Left hindlimb (tissue), 1 donor: ENCODE measurements around the gene RCOR1.
A peak's percentile ranks its signal among the peaks of the same experiment; 100 is the strongest.
"Not testable (repeated sequence)": the region's sequence is repeated elsewhere in the genome, so short reads cannot be mapped to it uniquely, and the experiment has no call there.

ENCODE experiments used
- DNase-seq: peaks from one replicate; pipeline ENCODE4 v3.0.0-alpha.2; 2018

Gene RCOR1

DNA sequence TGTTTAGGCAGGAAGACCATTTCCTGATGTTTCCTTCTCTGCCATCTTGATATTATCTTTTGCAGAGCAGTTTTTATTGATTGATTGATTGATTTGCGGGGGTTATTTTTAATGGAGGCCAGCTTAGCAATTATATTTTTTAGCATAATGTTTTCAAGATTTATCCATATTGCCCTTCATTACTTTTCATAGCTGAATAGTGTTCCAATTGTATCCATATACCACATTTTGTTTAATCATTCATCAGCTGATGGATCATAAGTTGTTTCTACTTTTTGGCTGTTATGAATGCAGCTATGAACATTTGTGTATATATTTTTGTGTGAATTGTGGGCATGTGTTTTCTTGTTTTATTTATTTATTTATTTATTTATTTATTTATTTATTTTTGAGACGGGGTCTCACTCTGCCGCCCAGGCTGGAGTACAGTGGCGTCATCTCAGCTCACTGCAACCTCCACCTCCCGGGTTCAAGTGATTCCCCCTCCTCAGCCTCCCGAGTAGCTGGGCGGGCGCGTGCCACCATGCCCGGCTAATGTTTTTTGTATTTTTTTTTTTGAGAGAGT, 20.9 kb upstream of the RCOR1 start:
- DNase-seq: no peak

DNA sequence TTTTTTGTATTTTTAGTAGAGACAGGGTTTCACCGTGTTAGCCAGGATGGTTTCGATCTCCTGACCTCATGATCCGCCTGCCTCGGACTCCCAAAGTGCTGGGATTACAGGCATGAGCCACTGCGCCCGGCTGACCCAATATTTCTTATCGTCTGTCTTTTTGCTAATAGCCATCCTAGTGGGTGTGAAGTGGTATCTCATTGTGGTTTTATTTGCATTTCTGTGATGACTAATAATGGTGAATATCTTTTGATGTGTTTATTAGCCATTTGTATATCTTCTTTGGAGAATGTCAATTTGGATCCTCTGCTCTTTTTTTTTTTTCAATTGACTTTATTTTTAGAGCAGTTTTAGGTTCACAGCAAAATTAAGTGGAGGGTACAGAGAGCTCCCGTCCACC, 19.3 kb upstream of the RCOR1 start:
- DNase-seq: not testable (repeated sequence)

DNA sequence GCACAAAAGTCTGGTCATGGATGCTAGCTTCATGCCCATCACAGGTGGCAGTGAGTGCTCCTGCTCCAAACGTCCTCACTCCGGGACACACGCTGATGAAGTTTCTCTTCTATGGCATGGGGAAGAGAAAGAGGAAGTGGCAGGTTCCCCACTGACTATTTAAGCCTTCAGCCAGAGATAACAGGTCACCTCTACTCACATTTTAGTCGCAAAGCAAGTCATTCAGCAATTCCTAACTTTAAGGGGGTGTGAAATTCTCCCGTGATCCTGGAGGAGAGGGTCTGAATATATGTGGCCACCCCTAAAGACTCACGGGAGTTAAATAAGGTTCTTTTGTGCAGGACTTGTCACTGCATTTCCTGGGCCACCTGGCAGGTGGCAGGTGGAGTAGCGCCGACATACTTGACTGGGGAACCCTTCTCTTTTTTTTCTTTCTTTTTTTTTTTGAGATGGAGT, 18.8 kb upstream of the RCOR1 start:
- no peak for DNase-seq

DNA sequence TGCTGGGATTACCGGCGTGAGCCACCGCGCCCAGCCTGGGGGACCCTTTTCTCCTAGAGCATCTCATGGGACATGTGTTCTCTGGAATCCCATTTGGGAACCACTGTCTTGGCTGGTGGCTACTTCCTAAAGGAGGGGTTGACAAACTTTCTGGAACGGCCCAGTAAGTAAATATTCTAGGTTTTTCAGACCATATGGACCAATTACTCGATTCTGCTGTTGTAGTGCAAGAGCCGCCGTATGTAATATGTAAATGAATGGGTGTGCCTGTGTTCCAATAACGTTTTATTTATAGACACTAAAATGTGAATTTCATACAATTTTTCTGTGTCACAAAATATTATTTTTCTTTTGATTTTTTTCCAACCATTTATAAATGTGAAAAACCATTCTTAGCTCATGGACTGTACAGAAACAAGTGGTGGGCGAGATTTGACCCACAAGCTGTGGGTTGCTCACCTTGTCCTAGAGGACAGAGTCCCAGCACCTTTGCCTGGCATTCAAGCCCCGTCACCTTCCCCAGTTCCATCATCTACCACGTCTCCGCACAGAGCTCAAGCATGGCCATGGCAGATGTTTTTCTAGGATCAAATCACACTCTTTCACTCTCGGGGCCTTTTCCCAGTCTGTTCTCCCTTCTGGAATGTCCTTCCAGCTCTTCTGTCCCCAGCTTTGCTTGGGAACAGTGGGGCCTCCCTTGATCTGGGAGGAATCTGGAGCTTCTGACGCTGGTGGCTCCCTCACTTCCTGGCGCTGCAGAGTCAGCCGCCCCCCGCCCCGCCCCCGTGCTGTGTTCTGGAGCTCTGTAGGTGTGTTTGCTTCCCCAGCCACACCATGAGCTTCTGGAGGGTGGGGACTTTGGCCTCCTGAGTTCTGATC, 17.9 kb upstream of the RCOR1 start:
- peak; percentile 49 for DNase-seq

DNA sequence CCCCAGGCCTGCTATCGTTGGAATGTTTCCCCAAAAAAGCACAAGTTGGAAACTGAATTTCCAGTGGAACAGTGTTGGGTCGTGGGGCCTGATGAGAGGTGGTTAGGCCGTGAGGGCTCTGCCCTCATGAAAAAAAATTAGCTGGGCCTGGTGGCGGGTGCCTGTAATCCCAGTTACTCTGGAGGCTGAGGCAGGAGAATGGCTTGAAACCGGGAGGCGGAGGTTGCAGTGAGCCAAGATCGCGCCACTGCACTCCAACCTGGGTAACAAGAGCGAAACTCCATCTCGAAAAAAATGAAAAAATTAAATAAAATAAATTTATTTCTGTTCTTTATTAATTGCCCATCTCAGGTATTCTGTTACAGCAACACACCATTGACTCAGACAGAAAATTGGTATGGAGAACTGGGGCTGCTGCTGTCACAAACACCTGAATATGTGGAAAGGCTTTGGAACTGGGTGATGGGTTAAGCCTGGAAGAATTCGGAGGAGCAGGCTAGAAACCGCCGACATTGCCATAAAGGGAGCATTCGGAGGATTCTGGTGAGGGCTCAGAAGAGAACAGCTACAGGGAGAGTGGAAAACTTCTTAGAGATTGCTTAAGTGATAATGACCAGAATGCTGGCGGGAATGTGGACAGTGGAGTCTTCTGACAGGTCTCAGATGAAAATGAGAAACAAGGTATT, 17.1 kb upstream of the RCOR1 start:
- DNase-seq: no peak

DNA sequence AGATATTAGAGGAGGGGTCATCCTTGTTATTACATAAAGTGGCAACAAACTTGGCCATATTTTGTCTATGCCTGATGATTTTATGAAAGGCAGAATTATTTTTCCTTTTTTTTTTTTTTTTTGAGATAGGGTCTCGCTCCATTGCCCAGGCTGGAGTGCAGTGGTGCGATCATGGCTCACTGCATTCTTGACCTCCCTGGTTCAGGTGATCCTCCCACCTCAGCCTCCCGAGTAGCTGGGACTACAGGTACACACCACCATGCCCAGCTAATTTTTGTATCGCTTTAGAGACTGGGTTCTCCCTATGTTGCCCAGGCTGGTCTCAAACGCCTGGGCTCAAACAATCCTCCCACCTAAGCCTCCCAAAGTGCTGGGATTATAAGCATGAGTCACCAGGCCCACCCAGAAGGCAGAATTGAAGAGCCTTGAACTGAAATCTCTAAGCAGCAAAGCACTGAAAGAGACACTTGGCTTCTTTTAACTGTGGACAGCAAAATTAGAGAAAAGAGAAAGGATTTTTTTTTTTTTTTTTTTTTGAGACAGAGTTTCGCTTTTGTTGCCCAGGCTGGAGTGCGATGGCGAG, 16.5 kb upstream of the RCOR1 start:
- DNase-seq: not testable (repeated sequence)

DNA sequence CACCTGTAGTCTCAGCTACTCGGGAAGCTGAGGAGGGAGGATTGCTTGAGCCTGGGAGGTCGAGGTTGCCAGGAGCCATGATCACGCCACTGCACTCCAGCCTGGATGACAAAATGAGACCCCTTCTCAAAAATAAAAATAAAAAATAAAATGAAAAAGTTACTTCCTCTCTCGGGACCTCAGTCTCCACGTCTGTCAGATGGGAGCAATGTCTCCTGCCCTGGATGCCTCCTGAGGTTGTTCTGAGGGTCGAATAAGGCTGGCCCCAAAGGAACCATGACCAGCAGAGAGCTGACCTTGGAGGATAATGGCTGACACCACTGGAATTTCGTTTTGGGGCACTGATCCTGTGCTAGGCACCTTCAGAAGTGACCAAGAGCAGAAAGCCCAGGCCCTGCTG, 13.6 kb upstream of the RCOR1 start:
- DNase-seq: no peak

DNA sequence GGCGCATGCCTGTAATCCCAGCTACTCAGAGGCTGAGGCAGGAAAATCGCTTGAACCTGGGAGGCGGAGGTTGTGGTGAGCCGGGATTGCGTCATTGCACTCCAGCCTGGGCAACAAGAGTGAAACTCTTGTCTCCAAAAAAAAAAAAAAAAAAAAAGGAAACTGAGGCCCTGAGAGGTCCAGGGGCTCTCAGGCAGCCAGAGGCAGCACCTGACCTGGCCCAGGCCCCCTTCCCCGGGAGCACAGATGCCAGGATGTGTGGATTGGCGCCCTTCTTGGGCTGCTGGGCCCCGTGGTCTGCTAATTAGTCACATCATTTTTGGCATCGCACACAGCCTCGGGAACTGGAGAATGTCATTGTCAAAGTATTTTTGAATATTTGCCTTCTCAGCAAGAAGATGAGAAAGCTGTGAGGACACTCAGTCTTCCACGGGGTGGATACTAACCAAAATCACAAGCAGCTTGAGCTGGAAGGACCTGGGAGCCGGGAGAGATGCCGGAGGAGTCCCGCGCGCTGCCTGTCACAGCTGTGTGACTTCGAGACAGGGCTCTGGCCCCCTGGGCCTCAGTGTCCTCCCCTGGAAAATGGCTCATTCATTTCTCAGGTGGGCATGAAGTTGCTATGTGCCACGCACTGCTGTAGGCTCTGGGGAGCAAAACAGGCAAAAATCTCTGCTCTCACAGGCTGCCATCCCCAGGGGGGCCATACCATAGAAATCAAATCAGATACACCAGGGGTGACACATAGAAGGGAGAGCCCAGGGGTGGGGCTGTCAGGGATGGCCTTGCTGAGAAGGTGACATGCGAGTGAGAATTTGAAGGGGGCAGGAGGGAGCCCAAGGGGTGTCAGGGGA, 12.5 kb upstream of the RCOR1 start:
- no peak for DNase-seq

DNA sequence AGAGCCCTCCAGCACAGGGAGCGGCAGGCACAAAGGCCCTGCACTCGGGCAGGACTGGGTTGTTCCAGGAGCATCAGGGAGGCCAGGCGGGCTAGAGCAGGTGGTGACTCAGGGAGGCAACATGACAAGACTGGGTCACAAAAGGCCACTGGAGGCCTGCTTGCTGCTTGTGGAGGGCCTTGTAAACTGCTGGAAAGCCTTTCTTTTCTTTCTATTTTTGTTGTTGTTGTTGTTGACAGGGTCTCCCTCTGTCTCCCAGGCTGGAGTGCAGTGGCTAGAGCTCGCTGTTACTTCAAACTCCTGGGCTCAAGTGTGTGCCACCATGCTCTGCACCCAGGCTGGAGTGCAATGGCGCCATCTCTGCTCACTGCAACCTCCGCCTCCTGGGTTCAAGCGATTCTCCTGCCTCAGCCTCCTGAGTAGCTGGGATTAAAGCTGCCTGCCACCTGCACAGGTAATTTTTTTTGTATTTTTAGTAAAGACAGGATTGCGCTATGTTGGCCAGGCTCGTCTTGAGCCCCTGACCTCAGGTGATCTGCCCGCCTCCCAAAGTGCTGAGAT, 11.8 kb upstream of the RCOR1 start:
- DNase-seq: no peak

DNA sequence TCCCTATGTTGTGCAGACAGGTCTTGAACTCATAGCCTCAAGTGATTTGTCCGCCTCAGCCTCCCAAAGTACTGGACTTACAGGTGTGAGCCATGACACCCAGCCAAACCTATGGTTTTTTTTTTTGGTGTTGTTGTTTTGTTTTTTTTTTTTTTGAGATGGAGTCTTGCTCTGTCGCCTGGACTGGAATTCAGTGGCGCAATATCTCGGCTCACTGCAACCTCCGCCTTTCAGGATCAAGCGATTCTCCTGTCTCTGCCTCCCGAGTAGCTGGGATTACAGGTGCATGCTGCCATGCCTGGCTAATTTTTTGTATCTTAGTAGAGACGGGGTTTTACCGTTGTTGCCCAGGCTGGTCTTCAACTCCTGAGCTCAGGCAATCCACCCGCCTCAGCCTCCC, 11.3 kb upstream of the RCOR1 start:
- DNase-seq: no peak

DNA sequence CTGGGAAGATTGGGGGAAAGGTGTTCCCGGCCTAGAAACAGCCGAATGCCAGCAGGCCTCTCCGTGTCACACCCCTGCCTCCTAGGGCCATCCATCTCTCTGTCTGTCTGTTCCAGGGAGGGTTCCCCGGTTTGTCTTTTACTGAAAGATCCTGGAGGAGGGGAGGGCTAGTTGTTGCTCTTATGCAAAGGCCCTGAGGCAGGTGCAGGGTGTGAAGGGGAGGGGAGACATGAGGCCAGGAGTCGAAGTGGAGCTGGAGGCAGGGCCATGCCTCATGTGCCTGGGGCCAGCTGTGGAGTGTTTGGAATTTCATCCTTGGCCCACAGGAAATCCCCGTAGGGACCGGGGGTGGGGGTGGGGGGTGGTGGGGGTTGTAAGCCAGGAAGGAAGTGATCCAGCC, 8.7 kb upstream of the RCOR1 start:
- no peak for DNase-seq

DNA sequence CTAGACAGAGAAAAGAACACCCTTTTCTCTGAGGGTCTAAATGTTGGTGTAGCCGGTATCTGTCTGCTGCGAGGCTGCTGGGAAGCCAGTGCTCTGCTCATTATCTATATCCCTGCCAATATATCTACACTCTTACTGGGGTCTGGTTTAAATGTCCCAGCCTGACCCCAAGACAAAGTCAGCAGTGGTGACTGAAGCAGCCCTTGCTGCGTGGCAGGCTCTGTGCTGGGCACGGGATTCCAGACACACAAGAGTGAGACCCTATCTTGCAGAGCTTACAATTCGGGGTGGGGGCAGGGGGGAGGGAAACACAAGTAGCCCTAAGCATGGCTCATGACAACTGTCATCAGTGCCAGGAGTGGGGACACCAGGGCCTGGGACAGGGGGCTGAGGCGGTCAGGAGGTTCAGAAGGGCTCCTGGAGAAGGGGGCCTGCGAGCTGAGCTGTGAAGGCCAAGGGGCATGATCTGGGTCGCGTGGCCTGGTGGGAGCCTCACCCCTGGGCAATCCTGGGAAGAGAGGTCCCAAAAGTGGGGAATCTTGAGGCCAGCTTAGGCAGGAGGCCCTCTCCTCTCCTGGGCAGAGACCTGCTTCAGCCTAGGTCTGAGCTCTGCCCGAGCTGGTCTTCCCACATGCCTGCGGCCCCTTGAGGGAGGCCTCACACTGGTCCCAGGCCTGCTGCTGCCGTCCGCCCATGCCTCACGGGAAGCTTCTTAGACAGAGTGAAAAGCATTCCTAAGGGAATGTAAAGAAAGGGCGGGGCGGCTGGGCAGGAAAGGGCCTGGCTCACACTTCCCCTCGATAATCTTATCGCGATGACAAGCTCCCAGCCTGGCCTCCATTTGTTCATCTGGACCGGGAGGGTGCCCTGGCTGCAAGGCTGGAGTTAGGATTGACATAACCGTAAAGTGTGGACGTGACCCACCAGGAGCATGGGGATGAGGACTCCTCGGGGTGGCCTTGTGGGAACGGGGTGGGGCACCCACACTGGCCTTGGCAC, 7.3 kb upstream of the RCOR1 start:
- DNase-seq: no peak

DNA sequence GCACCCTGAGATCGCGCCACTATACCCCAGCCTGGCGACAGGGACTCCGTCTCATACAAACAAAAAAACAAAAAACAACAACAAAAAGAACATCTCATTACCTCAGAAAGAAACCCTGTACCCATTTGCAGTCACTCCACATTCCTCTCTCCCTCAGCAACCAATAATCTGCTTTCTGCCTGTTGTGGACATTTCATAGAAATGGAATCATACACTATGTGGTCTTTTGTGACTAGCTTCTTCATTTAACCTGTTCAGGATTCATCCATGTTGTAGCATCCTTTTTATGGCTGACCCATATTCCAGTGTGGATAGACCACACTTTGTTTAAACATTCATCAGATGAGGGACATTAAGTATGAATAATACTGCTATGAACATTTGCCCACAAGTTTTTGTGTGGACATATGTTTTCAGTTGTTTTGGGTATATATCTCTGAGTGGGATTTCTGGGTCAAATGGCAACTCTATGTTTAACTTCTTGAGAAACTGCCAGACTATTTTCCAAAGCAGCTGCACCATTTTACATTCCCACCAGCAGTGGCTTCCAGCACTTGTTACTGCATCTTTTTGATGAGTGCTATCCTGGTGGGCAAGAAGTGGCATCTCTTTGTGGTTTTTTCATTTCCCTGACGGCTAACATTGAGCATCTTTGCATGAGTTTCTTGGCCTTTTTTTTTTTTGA, 5.9 kb upstream of the RCOR1 start:
- no peak for DNase-seq

DNA sequence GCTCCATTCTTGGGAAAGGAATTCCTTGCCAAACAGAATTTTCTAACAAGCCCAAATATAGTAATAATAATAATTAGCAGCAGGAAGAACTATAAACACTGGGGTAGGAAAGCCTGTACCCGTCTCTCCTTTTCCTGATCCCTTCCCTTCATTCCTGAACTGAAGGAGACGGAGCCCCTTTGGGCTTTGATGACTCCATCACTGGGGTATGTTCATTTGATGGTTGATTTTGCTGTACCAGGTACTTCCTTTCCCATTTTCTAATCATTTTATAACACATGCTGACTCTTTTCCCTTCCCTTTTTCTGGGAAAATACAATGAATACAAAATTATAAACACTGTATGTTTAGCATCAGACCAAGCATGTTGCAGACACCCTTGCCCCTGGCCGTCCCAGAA, 3.6 kb upstream of the RCOR1 start:
- DNase-seq: no peak

DNA sequence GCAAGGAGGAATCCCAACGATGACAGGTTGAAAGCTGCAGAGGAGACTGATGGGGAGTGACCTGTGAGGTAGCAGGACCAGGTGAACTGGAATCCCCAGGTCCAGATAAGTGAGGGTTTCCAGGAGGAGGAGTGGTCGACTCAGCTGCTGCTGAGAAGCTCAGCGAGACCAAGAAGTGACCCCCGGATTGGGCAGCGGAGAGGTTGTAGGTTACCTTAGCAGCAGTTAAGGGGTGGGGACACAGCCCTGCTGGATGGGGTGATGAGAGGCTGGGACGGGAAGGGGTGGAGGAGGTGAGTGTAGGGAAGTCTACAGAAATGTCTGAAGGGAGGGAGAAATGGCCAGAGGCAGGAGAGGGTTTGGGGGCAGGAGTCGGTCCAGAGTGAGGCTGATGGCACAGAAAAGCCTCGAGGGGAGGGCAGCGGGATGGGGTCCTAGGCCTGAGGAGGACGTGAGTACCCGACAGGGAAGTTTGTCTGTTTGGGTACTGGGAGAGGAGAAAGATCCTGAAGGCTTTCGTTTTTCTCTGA, 2.6 kb upstream of the RCOR1 start:
- no peak for DNase-seq

DNA sequence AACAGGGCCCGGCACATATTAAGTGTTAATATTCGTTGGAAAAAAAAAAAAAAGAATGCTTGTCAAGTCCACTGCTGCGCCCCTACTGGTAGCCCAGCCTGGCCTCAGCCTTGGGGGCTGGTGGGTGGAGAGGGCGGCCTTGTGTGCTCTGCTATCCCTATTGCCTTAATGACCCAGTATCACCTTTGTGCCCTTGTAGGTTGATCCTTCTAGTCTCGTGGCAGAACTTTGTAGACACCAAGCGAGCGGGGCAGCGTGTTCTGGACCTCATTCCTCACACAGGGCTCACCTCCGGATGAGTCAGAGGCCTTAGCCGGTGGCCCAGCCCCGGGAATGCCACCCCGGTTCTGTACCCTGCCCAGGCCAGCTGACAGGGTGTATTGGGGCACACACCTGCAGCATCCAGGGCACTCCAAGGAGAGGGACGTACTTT, 1.8 kb upstream of the RCOR1 start:
- DNase-seq: peak; percentile 35

DNA sequence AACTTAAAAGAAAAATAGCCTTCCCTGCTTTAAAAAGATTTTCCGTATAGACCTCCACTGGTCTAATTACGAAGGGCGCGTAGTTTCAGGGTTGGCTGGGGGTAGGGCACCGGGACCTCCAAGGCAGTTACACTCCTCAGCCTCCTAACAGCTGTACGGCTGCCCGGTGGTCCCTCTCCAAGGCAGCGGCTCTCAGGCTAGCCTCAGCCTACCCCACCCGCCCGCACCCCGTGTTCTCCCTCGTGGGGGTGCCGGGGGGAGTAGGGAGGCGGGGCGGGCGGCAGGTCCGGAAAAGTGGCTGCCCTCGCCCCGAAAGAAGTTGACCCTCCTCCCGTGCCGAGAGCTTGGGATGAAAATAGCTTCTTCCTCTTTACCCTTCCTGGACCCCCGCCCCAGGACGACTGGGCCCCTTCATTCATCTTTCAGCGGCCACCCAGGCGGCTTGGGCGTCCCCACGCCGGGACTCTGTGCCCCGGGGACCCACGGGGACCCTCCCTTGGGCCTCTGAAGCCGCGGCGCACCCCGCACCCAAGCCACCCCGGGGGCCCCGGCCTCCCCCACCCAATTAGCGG, 991 bp upstream of the RCOR1 start:
- DNase-seq: peak; percentile 76

DNA sequence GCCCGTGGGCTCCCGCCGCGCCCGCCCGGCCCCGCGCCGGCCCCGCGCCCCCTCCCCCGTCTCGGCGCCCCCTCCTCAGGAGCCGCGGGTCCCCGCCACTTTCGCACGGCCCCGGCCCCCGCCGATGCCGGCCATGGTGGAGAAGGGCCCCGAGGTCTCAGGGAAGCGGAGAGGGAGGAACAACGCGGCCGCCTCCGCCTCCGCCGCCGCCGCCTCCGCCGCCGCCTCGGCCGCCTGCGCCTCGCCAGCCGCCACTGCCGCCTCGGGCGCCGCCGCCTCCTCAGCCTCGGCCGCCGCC, 263 bp downstream of the RCOR1 start:
- DNase-seq: no peak

DNA sequence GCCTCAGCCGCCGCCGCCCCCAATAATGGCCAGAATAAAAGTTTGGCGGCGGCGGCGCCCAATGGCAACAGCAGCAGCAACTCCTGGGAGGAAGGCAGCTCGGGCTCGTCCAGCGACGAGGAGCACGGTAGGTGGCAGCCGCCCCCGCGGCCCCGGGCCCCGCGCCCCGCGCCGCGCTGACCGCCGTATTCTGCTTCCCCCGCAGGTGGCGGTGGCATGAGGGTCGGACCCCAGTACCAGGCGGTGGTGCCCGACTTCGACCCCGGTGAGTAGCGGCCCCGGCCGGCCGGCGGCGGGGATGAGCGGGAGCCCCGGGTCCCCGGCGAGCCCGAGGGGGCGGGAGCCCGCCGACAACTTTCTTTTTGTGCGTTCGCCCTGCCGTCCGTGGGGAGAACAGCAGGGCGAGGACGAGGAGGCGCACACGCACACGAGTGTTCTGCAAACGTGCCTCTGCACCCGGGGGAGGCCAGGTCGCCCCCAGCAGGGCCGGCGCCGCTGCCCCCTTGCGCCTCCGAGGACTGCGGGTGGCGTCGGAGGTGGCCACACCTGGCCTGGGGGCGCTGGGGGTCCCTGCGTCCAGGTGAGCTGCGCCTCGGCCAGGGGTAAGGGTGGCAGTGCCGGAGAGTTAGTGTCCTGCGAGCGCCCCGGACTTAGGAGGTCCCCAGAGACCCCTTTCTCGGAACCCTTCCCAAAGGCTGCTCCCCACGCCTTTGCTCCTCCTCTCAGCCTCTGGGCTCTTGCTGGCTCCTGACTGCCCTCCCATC, 794 bp downstream of the RCOR1 start:
- DNase-seq: peak; percentile 68
